ENCODE measurements around the gene PJA1.
A peak's percentile ranks its signal among the peaks of the same experiment; 100 is the strongest.

Gene PJA1, protein sequence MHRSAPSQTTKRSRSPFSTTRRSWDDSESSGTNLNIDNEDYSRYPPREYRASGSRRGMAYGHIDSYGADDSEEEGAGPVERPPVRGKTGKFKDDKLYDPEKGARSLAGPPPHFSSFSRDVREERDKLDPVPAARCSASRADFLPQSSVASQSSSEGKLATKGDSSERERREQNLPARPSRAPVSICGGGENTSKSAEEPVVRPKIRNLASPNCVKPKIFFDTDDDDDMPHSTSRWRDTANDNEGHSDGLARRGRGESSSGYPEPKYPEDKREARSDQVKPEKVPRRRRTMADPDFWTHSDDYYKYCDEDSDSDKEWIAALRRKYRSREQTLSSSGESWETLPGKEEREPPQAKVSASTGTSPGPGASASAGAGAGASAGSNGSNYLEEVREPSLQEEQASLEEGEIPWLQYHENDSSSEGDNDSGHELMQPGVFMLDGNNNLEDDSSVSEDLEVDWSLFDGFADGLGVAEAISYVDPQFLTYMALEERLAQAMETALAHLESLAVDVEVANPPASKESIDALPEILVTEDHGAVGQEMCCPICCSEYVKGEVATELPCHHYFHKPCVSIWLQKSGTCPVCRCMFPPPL

DNA sequence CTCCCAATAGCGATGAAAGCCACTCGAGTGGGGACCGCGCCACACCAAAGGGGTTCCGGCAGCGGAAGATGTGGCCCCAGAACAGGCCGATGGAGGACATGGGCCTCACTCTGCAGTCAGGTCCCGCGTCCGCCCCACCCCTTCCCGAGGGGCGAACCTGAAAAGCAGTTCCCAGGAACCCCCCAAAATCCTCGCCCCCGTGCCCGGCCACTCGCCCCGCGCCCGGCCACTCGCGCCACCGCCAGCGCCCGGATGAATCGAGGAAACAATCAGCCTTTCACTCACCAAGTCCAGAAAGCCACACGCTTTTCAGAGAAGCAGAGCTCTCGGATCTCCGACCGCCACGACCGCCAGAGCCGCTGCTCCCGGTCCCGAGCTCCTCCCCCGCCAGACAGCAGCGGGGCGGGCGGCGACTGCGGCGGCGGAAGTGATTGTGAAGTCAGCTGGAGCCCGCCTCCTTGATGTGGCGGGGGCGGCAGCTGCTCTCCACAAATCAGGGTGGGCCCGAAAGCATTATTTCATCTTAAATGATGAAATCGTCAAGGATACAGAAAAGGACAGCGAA is at the start of gene PJA1:
Gene PJA1 (minus strand): TSS at position 367 of the 565 bp plus-strand sequence. CDS start 2,380 bp downstream, outside the sequence.
- H3K27me3 Mint-ChIP-seq (ENCODE audit: low read depth) = peaks cover 12% of the 10 kb centered on the region
- H3K4me1 Mint-ChIP-seq (ENCODE audit: low read depth) = peaks cover 18% of the 10 kb centered on the region
- H3K36me3 Mint-ChIP-seq (ENCODE audit: low read depth) = peaks cover 15% of the 10 kb centered on the region
- DNase-seq (ENCODE audit: low spot score) = peak; percentile 64
- peak within 1 kb of the TSS; percentile 84 for H3K4me3 Mint-ChIP-seq
- no peaks in the 10 kb centered on the region for H3K9me3 Mint-ChIP-seq
- peak within 1 kb of the TSS; percentile 86 for H3K27ac Mint-ChIP-seq

GRCh38 chrX:69214463-69214862 is 49.2 kb upstream of the PJA1 start:
- DNase-seq (ENCODE audit: low spot score) = no peak
- Mint-ChIP-seq H3K36me3 (ENCODE audit: low read depth) (no peaks in the 10 kb centered on the region), H3K9me3 (no peaks in the 10 kb centered on the region), H3K27me3 (ENCODE audit: low read depth) (no peaks in the 10 kb centered on the region), H3K4me1 (ENCODE audit: low read depth) (no peaks in the 10 kb centered on the region), H3K4me3 (no peak overlapping the region), H3K27ac (no peak overlapping the region)

DNA sequence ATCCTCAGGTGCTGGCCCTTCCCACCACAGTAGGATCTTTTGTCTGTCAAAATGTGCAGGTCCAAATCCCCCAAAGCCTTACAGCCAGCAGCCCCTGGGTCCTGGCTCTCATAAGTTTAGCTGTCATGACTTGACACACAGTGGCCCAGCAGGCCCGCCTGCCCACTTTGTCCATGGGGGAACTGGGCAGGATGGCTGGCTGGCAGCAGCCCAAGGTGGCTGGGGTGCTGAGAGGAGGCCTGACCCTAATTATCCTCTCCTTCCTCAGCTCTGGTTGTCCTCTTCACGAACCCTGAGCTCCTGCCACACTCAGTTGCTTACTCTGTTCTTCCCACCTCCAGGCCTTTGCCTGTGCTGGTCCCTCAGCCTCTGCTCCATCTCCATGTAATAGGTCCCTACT is 46.4 kb upstream of the PJA1 start:
- H3K27ac Mint-ChIP-seq = no peak overlapping the region
- no peak for DNase-seq (ENCODE audit: low spot score)
- no peak overlapping the region for H3K4me3 Mint-ChIP-seq
- no peaks in the 10 kb centered on the region for H3K36me3 Mint-ChIP-seq (ENCODE audit: low read depth)
- no peaks in the 10 kb centered on the region for H3K9me3 Mint-ChIP-seq
- H3K27me3 Mint-ChIP-seq (ENCODE audit: low read depth) = no peaks in the 10 kb centered on the region
- H3K4me1 Mint-ChIP-seq (ENCODE audit: low read depth) = no peaks in the 10 kb centered on the region

GRCh38 chrX:69210581-69210980 is 45.3 kb upstream of the PJA1 start:
- H3K4me1 Mint-ChIP-seq (ENCODE audit: low read depth) = no peaks in the 10 kb centered on the region
- no peaks in the 10 kb centered on the region for H3K27me3 Mint-ChIP-seq (ENCODE audit: low read depth)
- DNase-seq (ENCODE audit: low spot score) = no peak

DNA sequence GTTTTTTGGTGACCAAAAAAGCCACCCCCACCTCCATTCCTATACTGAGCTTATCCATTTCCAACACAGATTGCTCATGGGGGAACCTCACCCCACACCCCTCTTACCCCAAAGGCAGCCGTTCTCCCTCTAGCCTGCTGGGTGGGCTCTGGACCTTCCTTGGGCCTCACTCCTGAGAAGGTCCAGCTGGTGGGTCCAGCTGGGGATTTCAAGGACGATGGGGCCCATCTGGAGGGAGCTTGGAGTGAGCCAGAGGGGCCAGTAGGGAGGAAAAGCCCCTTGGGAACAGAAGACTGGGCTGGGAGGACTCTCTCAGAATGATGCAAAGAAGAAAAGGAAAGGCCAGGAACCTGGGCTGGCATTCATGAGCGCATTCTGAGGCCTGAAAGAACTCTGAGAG is 42.0 kb upstream of the PJA1 start:
- Mint-ChIP-seq H3K4me1 (ENCODE audit: low read depth) (no peaks in the 10 kb centered on the region), H3K27me3 (ENCODE audit: low read depth) (no peaks in the 10 kb centered on the region), H3K27ac (no peak overlapping the region), H3K36me3 (ENCODE audit: low read depth) (no peaks in the 10 kb centered on the region), H3K9me3 (no peaks in the 10 kb centered on the region), H3K4me3 (no peak overlapping the region)
- DNase-seq (ENCODE audit: low spot score) = no peak

More at GRCh38 chrX:69210581-69210980, 45.3 kb upstream of the PJA1 start:
- Mint-ChIP-seq H3K27ac (no peak overlapping the region), H3K4me3 (no peak overlapping the region), H3K9me3 (no peaks in the 10 kb centered on the region), H3K36me3 (ENCODE audit: low read depth) (no peaks in the 10 kb centered on the region)

DNA sequence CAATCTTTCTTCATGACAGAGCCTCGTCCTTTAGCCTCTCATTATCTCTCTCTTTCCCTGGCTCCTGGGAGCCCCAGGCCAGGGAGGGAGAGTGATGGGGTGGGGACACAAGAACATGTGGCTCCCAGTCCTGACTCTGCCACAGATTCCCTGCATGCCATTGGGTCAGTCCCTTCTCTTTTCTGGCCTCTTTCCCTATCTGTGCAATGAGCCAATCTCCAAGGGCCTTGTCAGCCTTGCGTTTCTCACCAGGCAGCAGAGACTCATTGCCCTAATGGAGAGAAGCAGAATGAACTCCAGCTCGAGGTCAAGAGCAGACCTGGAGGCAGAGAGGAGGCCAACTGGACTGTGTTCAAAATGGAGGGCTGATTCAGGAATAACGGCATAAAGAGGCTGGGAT is 38.4 kb upstream of the PJA1 start:
- DNase-seq (ENCODE audit: low spot score) = no peak
- H3K27me3 Mint-ChIP-seq (ENCODE audit: low read depth) = no peaks in the 10 kb centered on the region
- no peak overlapping the region for H3K4me3 Mint-ChIP-seq
- H3K9me3 Mint-ChIP-seq = no peaks in the 10 kb centered on the region
- H3K27ac Mint-ChIP-seq = no peak overlapping the region
- no peaks in the 10 kb centered on the region for H3K4me1 Mint-ChIP-seq (ENCODE audit: low read depth)
- no peaks in the 10 kb centered on the region for H3K36me3 Mint-ChIP-seq (ENCODE audit: low read depth)

GRCh38 chrX:69197690-69198089 is 32.4 kb upstream of the PJA1 start:
- DNase-seq (ENCODE audit: low spot score) = no peak
- H3K4me3 Mint-ChIP-seq = no peak overlapping the region
- no peaks in the 10 kb centered on the region for H3K27me3 Mint-ChIP-seq (ENCODE audit: low read depth)
- H3K9me3 Mint-ChIP-seq = no peaks in the 10 kb centered on the region
- no peaks in the 10 kb centered on the region for H3K4me1 Mint-ChIP-seq (ENCODE audit: low read depth)
- no peaks in the 10 kb centered on the region for H3K36me3 Mint-ChIP-seq (ENCODE audit: low read depth)
- H3K27ac Mint-ChIP-seq = no peak overlapping the region

- Mint-ChIP-seq H3K27me3 (ENCODE audit: low read depth) (no peaks in the 10 kb centered on the region), H3K9me3 (no peaks in the 10 kb centered on the region), H3K4me1 (ENCODE audit: low read depth) (no peaks in the 10 kb centered on the region), H3K4me3 (no peak overlapping the region), H3K36me3 (ENCODE audit: low read depth) (no peaks in the 10 kb centered on the region), H3K27ac (no peak overlapping the region)
- DNase-seq (ENCODE audit: low spot score) = no peak
These were observed 31.4 kb upstream of the PJA1 start for GRCh38 chrX:69196666-69197065.

GRCh38 chrX:69195810-69196209 is 30.6 kb upstream of the PJA1 start:
- H3K27ac Mint-ChIP-seq = no peak overlapping the region
- no peaks in the 10 kb centered on the region for H3K36me3 Mint-ChIP-seq (ENCODE audit: low read depth)
- DNase-seq (ENCODE audit: low spot score) = no peak
- H3K27me3 Mint-ChIP-seq (ENCODE audit: low read depth) = no peaks in the 10 kb centered on the region
- no peaks in the 10 kb centered on the region for H3K4me1 Mint-ChIP-seq (ENCODE audit: low read depth)
- H3K4me3 Mint-ChIP-seq = no peak overlapping the region
- no peaks in the 10 kb centered on the region for H3K9me3 Mint-ChIP-seq

DNA sequence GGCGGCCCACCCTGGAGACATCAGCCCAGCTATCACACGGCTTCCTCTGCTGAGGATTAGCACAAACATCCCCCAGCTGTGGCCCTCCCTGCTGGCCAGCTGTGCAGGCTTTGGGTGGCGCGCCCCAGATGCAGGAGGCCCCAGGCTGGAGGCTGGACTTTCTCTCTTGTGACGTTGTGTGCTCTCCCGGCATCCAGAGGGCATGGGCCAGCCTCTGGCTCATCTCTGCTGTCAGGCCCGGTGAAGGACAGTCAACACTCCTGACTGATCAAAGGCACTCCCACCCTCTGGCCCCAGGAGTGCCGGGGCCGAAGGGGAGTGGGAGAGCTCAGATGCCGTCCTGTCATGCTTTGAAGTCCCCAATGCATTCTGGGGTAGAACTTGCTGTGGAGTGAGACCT is 29.9 kb upstream of the PJA1 start:
- Mint-ChIP-seq H3K27me3 (ENCODE audit: low read depth) (peaks cover 2% of the 10 kb centered on the region), H3K9me3 (no peaks in the 10 kb centered on the region), H3K27ac (no peak overlapping the region), H3K4me1 (ENCODE audit: low read depth) (no peaks in the 10 kb centered on the region), H3K4me3 (no peak overlapping the region), H3K36me3 (ENCODE audit: low read depth) (no peaks in the 10 kb centered on the region)
- DNase-seq (ENCODE audit: low spot score) = no peak

GRCh38 chrX:69192603-69193002 is 27.4 kb upstream of the PJA1 start:
- Mint-ChIP-seq H3K4me3 (no peak overlapping the region), H3K9me3 (no peaks in the 10 kb centered on the region), H3K4me1 (ENCODE audit: low read depth) (no peaks in the 10 kb centered on the region), H3K27me3 (ENCODE audit: low read depth) (peaks cover 3% of the 10 kb centered on the region), H3K27ac (no peak overlapping the region), H3K36me3 (ENCODE audit: low read depth) (no peaks in the 10 kb centered on the region)
- no peak for DNase-seq (ENCODE audit: low spot score)

GRCh38 chrX:69189576-69190371 is 24.5 kb upstream of the PJA1 start:
- H3K9me3 Mint-ChIP-seq = no peaks in the 10 kb centered on the region
- H3K4me3 Mint-ChIP-seq = no peak overlapping the region
- H3K4me1 Mint-ChIP-seq (ENCODE audit: low read depth) = no peaks in the 10 kb centered on the region
- DNase-seq (ENCODE audit: low spot score) = no peak
- no peak overlapping the region for H3K27ac Mint-ChIP-seq
- H3K36me3 Mint-ChIP-seq (ENCODE audit: low read depth) = no peaks in the 10 kb centered on the region
- H3K27me3 Mint-ChIP-seq (ENCODE audit: low read depth) = peaks cover 3% of the 10 kb centered on the region

DNA sequence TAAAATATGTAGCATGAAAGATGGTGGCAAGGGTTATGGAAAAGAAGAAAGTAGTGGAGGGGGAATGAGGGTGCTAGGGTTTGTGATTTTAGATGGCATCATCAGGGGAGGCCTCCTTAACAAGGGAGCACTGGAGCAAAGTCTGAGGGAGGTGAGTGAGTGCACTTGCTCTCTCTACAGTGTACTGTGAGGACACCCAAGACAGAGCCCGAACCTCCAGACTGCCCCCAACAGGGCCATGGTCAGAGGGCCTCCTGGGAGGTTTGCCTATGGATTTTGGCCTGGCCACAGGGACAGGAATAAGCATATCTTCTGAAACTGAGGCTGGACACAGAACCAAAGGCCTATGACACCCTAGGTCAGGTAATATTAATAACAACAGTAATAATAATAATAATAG is 21.4 kb upstream of the PJA1 start:
- Mint-ChIP-seq H3K4me1 (ENCODE audit: low read depth) (no peaks in the 10 kb centered on the region), H3K36me3 (ENCODE audit: low read depth) (no peaks in the 10 kb centered on the region), H3K27me3 (ENCODE audit: low read depth) (peaks cover 3% of the 10 kb centered on the region), H3K27ac (no peak overlapping the region), H3K9me3 (no peaks in the 10 kb centered on the region), H3K4me3 (no peak overlapping the region)
- DNase-seq (ENCODE audit: low spot score) = no peak

DNA sequence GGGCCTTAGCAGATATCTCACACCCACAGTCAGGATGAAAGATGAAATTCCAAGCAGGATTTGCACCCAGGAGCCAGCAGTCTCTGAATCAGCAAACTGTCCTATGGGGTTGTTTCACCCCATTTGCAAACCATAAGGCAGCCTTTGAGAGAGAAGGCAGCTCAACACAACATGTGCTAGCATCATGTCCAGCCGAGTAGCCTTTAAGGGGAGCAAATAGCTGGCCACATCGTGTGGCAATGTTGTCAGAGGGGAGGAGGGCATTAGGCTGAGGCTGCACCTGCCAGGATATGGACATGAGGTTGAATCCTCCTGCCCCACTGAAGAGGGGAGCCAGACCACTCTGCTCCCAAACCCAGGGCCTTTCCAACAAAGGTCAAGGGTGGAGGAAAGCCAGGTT is 20.6 kb upstream of the PJA1 start:
- Mint-ChIP-seq H3K27ac (no peak overlapping the region), H3K4me3 (no peak overlapping the region), H3K36me3 (ENCODE audit: low read depth) (no peaks in the 10 kb centered on the region), H3K9me3 (no peaks in the 10 kb centered on the region), H3K27me3 (ENCODE audit: low read depth) (peaks cover 3% of the 10 kb centered on the region), H3K4me1 (ENCODE audit: low read depth) (no peaks in the 10 kb centered on the region)
- DNase-seq (ENCODE audit: low spot score) = no peak
